Fibroblast of the aortic adventitia (primary cell): ENCODE data around the gene HASPIN. TPM values are rescaled to one million over a fixed set of nuclear protein-coding genes. Genes with fewer than 3 reads are reported as not detected.

ENCODE experiments used
- DNase-seq: peaks from one replicate; pipeline ENCODE4 v3.0.0-alpha.2; 2010; ENCODE audit warnings: low read depth
- H3K4me3 ChIP-seq: 2 replicates; pipeline ENCODE4 v1.5.1; 2011; ENCODE audit warnings: low read depth, mild to moderate bottlenecking, control low read depth, low read length, moderate library complexity
- total RNA-seq: library from RNA; depleted of rRNA; stranded (reverse); fragments of >200 nt; gene quantifications from 2 replicates; pipeline ENCODE4 v1.2.3, GENCODE V29; 2012; ENCODE audit warnings: low replicate concordance
- TF ChIP-seq, protein P1 (sequence below): IDR thresholded peaks from 2 replicates; pipeline ENCODE4 v1.5.1; 2011; ENCODE audit warnings: mild to moderate bottlenecking, low read length, control low read depth, inconsistent platforms; ENCODE audit not compliant: insufficient read depth

Gene HASPIN
- total RNA-seq, 1 donor, result 10.5 TPM

DNA sequence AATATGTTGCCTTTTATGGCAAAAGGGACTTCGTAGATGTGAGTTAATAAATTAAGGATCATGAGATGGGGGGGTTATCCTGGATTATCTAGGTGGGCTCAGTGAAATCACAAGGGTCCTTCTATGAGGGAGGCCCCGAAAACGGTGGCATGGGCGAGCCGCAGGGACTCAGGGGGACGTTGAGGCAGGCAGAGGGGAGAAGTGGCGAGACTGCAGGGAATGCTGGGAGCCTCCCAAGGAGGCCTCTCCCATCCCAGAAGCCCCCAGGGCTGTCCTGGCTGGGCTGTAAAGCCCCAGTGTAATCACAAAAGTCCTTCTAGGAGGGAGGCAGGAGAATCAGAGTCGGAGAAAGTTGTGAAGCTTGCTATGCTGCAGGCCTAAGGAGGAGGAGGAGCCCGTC lies 42.3 kb downstream of the HASPIN start:
- no peak for DNase-seq
- no peak overlapping the region for H3K4me3 ChIP-seq
- TF ChIP-seq, protein P1, sequence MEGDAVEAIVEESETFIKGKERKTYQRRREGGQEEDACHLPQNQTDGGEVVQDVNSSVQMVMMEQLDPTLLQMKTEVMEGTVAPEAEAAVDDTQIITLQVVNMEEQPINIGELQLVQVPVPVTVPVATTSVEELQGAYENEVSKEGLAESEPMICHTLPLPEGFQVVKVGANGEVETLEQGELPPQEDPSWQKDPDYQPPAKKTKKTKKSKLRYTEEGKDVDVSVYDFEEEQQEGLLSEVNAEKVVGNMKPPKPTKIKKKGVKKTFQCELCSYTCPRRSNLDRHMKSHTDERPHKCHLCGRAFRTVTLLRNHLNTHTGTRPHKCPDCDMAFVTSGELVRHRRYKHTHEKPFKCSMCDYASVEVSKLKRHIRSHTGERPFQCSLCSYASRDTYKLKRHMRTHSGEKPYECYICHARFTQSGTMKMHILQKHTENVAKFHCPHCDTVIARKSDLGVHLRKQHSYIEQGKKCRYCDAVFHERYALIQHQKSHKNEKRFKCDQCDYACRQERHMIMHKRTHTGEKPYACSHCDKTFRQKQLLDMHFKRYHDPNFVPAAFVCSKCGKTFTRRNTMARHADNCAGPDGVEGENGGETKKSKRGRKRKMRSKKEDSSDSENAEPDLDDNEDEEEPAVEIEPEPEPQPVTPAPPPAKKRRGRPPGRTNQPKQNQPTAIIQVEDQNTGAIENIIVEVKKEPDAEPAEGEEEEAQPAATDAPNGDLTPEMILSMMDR, result no peak

DNA sequence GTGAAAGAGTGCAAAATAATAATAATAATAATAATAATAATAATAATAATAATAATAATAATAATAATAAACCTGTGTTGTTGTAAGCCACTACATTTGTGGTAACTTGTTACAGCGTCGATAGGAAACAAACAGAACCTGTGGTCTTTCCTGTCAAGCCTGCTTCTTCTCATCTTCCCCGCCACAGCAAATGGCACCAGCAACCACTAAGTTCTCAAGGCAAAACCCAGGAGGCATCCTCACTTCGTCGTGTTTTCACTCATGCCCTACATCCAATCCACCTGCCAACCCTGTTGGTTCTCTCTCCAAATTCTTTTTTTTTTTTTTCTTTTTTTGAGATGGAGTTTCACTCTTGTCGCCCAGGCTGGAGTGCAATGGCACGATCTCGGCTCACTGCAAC lies 43.1 kb downstream of the HASPIN start:
- no peak for DNase-seq
- TF ChIP-seq, protein P1, result no peak
- no peak overlapping the region for H3K4me3 ChIP-seq

DNA sequence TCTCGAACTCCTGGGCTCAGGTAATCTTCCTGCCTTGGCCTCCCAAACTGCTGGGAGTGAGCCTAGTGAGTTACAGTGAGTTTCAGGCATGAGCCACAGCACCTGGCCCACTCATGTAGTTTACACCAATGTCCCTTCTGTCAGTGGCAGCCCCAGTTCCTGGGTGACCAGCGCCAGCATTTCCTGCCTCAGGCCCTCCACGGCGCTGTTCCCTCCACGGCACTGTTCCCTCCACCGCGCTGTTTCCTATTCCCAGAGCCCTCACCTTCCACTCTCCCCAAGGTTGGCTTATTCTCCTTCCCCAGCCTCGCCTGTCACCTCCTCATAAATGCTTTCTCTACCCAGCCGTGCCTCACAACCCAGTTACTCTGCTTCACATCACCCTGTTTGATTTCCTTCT lies 44.6 kb downstream of the HASPIN start:
- TF ChIP-seq, protein P1, result no peak
- no peak for DNase-seq
- H3K4me3 ChIP-seq, result no peak overlapping the region

DNA sequence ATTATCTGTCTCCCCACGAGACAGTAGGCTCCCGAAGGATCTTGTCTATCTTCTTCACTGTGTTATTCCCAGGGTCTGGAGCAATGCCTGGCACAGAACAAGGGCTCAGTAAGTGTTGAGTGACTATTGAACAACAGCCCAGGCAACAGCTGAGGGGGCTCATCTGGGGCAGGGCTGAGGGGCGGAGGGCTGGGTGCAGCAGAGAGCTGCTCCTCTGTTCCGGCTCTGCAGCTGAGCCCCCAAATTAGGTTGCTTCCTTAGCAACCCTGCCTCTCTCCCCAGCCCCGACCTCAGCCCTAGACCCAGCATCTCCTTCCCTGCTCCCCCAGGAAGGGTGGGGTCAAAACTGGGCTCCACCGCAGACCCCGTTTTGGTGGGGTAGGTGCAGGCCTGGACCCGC lies 45.1 kb downstream of the HASPIN start:
- TF ChIP-seq, protein P1, result no peak
- DNase-seq, result no peak
- no peak overlapping the region for H3K4me3 ChIP-seq

DNA sequence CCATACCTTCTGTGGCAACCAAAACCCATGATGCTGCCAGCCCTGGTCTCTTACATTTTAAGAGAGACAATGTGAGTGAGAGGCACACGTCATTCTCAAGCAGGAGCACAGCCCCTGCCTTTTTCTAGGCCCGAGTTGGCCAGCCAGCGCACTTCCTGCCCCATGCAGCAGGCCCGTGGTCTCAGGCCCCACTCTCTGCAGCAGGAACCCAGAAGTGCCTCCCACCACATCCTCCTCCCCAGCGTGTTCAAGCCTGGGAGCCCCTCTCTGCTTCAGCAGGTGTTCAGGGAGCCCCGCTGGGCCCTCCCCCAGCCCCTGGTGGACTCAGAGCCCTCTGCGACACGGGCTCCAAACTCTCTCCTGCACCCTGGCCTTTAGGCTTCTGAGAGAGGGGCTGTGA lies 46.8 kb downstream of the HASPIN start:
- DNase-seq, result no peak
- TF ChIP-seq, protein P1, result no peak
- no peak overlapping the region for H3K4me3 ChIP-seq

DNA sequence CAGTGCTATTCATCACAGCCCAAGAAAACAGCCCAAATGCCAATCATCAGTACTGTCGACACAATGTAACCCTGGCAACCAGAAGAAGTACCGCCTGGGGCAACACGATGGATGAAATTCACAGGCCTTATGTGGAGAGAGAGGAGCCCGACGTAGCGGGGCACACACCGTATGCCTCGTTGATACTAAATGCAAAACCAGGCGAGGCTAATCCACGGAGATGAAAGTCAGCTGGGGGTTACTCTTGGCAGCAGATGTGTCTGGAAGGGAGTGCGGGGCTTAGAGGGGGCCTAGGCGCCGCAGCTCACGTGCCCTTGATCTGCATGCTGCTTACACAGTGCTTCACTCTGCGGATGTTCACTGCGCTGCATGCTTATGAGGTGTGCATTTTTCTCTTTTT lies 47.4 kb downstream of the HASPIN start:
- TF ChIP-seq, protein P1, result no peak
- H3K4me3 ChIP-seq, result no peak overlapping the region
- no peak for DNase-seq

DNA sequence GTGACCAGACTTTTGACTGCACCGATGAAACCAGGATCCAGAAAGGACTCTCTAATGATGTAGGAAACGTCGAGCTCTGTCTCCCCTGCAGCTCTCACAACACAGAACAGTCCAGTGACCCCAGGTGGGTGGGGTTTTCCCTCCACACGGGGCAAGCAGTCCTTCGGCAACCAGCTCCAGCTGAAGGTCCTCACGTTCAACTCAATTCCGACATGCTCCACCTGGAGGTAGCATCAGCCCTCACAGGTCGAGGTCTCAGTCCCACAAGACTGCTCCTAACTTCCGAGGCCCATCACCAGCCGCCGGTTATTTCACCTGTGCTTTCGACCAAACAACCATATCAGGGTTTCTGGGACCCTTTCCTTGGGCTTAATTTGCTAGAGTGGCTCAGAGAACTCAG lies 49.1 kb downstream of the HASPIN start:
- DNase-seq, result no peak
- TF ChIP-seq, protein P1, result no peak

More for the DNA sequence above, 49.1 kb downstream of the HASPIN start:
- H3K4me3 ChIP-seq, result no peak overlapping the region
